Myocyte (in vitro differentiated cells): Measurements from ENCODE around the gene ABCA7. TPM values are rescaled to one million over a fixed set of nuclear protein-coding genes. Genes with fewer than 3 reads are reported as not detected.

ENCODE experiments used
- DNase-seq: peaks from one replicate; pipeline ENCODE4 v3.0.0-alpha.2; 2012; ENCODE audit warnings: low read depth
- total RNA-seq: library from RNA; depleted of rRNA; stranded (reverse); fragments of >200 nt; gene quantifications from 2 replicates; pipeline ENCODE4 v1.2.3, GENCODE V29; 2014

The ABCA7 gene
- total RNA-seq, 1 donor from 2014 or later, result 43.0 TPM

- DNase-seq, result peak; percentile 99
These were observed 767 bp downstream of the ABCA7 start for GRCh38 chr19:1040476-1041271.

GRCh38 chr19:1041272-1041834 is 1.4 kb downstream of the ABCA7 start:
- DNase-seq, result no peak

- peak; percentile 96 for DNase-seq
These were observed 2.2 kb downstream of the ABCA7 start for GRCh38 chr19:1041835-1042685.

- no peak for DNase-seq
These were observed 3.0 kb downstream of the ABCA7 start for GRCh38 chr19:1042689-1043511.

GRCh38 chr19:1045247-1045603 is 5.3 kb downstream of the ABCA7 start:
- DNase-seq, result no peak

- DNase-seq, result no peak
These were observed 6.3 kb downstream of the ABCA7 start for GRCh38 chr19:1046117-1046626.

GRCh38 chr19:1046836-1047695 is 7.2 kb downstream of the ABCA7 start:
- DNase-seq, result no peak

- no peak for DNase-seq
These were observed 7.8 kb downstream of the ABCA7 start for GRCh38 chr19:1047696-1048147.

GRCh38 chr19:1049106-1049505 is 9.2 kb downstream of the ABCA7 start:
- DNase-seq, result no peak

- DNase-seq, result no peak
These were observed 9.9 kb downstream of the ABCA7 start for GRCh38 chr19:1049800-1050199.

GRCh38 chr19:1050989-1051788 is 11.3 kb downstream of the ABCA7 start:
- DNase-seq, result no peak

- DNase-seq, result no peak
These were observed 11.9 kb downstream of the ABCA7 start for GRCh38 chr19:1051791-1052190.

- no peak for DNase-seq
These were observed 12.6 kb downstream of the ABCA7 start for GRCh38 chr19:1052349-1052975.

- DNase-seq, result no peak
These were observed 13.5 kb downstream of the ABCA7 start for GRCh38 chr19:1053176-1054101.

- no peak for DNase-seq
These were observed 14.5 kb downstream of the ABCA7 start for GRCh38 chr19:1054102-1055027.

GRCh38 chr19:1055028-1055425 is 15.1 kb downstream of the ABCA7 start:
- DNase-seq, result no peak
